Left cardiac atrium (tissue), 4 donors: ENCODE data around the gene EAPP. TPM values are rescaled to one million over a fixed set of nuclear protein-coding genes. Genes with fewer than 3 reads are reported as not detected.
A peak's percentile ranks its signal among the peaks of the same experiment; 100 is the strongest.
"Not testable (repeated sequence)": the region's sequence is repeated elsewhere in the genome, so short reads cannot be mapped to it uniquely, and the experiment has no call there.

Experiments
- ATAC-seq, 2 donors: fragments of 200-7000 bp; cut with Tn5 transposase; one replicate each; pipeline ENCODE4 v1.9.1; 2020; ENCODE audit warnings: mild to moderate bottlenecking in 2 of 2, moderate library complexity in 2 of 2
- DNase-seq: peaks from one replicate; pipeline ENCODE4 v3.0.0-alpha.2; 2020
- intact Hi-C, 2 donors: fragments of 100-400 bp; cut with DNase I; formaldehyde crosslinking; loops; one replicate each; pipeline versions ENCODE4 v1.14.1 to v1.15.1; 2022 to 2023
- total RNA-seq, 2 donors: library from RNA; stranded (reverse); fragmentation: NEBNext Ultra II Directional; extraction: Animal tissue kit (Norgen Biotek cat#: 25700); gene quantifications; one replicate each; pipeline ENCODE4 v1.2.1, GENCODE V29; 2021
- donor health status: DM: no; HTN: yes; CAD: no.
- donor health status: DM: no; HTN: yes; CAD: no; lungs with severe emphysema.
- donor health status: DM: yes; HTN: yes; CAD: no.
- donor health status: Dilated cardiomyopathy.

EAPP gene
- total RNA-seq, 2 donors from 2014 or later = 15.9 to 20.9 TPM

- peak; percentile 91 to 98 for ATAC-seq
- peak; percentile 83 for DNase-seq
- intact Hi-C loops = loop anchor here in 1 of 2 donors (10.0 kb wide), 2 partner anchors 132 to 162 kb away; no protein-coding TSS in a partner anchor
Observed at GRCh38 chr14:34496679-34497513, 42.6 kb downstream of the EAPP start.

DNA sequence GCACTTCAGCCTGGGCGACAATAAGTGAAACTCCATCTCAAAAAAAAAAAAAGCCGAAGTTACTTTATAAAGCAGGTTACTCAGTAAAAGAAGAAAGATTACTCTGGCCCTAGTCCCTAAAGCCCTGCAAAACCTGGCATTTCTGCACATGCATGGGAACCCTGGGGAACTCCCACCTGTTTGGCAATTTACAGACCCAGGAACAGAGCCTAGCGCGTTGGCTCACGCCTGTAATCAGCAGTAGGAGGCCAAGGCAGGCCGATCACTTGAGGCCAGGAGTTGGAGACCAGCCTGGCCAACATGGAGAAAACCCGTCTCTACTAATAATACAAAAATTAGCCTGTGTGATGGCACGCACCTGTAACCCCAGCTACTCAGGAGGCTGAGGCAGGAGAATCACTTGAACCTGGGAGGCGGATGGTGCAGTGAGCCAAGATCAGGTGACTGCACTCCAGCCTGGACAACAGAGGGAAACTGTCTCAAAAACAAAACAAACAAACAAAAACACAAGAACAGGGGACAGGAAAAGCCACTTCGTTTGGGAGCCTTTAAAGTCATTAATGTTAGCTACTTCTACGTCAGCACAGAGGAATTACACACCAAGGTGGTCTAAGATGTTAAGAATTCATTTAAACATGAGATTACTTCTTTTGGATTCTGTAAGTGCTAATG is 43.4 kb downstream of the EAPP start:
- DNase-seq (peak; percentile 69), ATAC-seq (peak; percentile 69 to 76)
- intact Hi-C loops = loop anchor here in 1 of 2 donors (10.0 kb wide), 2 partner anchors 131 to 161 kb away; no protein-coding TSS in a partner anchor

GRCh38 chr14:34489324-34489723 is 50.2 kb downstream of the EAPP start:
- DNase-seq = no peak
- no peak for ATAC-seq
- intact Hi-C loops = no loop called here

- DNase-seq (no peak), ATAC-seq (no peak)
- intact Hi-C loops = no loop called here
Observed at GRCh38 chr14:34488528-34488927, 51.0 kb downstream of the EAPP start.

- intact Hi-C loops = no loop called here
- DNase-seq = no peak
- ATAC-seq = no peak
Observed at GRCh38 chr14:34484726-34485125, 54.8 kb downstream of the EAPP start.

DNA sequence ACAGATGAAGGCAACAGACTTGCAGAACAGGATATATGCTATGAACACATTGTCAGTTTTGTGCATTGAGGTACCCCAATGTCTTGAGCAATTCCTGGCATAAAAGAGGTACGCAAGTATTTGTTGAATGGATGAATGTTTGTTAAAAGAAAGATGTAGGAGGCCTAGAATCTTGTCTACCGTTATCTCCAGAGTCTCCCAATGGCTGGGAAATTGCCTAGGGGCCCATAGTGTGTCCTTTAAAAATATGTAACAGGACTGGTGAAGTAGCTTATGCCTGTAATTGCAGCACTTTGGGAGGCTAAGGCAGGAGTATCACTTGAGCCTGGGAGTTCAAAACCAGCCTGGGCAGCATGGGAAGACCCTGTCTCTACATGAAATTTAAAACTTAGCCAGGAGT is 57.0 kb downstream of the EAPP start:
- intact Hi-C loops = no loop called here
- no peak for DNase-seq
- ATAC-seq = no peak

DNA sequence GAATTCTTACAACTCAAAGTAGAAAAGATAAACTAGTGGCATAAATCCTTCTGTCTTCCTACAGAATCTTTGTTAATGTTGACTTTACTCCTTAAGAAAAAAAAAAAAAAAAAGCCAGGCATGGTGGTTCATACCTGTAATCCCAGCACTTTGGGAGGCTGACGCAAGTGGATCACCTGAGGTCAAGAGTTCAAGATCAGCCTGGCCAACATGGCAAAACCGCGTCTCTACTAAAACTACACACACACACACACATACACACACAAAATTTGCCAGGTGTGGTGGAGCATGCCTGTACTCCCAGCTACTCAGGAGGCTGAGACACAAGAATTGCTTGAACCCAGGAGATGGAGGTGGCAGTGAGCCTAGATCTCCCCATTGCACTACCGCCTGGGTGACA is 59.8 kb downstream of the EAPP start:
- DNase-seq (no peak), ATAC-seq (no peak)
- intact Hi-C loops = no loop called here

- ATAC-seq (no peak), DNase-seq (no peak)
- intact Hi-C loops = no loop called here
Observed at GRCh38 chr14:34478261-34478660, 61.2 kb downstream of the EAPP start.

- intact Hi-C loops, DNase-seq, ATAC-seq: not testable (repeated sequence)
Observed at GRCh38 chr14:34476036-34476435, 63.5 kb downstream of the EAPP start.

GRCh38 chr14:34475163-34475562 is 64.3 kb downstream of the EAPP start:
- intact Hi-C loops = no loop called here
- DNase-seq = no peak
- no peak for ATAC-seq

- intact Hi-C loops = no loop called here
- no peak for ATAC-seq
- no peak for DNase-seq
Observed at GRCh38 chr14:34474187-34474679, 65.3 kb downstream of the EAPP start.

GRCh38 chr14:34472706-34473279 is 66.7 kb downstream of the EAPP start:
- DNase-seq (no peak), ATAC-seq (no peak)
- intact Hi-C loops = no loop called here

- DNase-seq (no peak), ATAC-seq (no peak)
- intact Hi-C loops = no loop called here
Observed at GRCh38 chr14:34470319-34470718, 69.2 kb downstream of the EAPP start.

DNA sequence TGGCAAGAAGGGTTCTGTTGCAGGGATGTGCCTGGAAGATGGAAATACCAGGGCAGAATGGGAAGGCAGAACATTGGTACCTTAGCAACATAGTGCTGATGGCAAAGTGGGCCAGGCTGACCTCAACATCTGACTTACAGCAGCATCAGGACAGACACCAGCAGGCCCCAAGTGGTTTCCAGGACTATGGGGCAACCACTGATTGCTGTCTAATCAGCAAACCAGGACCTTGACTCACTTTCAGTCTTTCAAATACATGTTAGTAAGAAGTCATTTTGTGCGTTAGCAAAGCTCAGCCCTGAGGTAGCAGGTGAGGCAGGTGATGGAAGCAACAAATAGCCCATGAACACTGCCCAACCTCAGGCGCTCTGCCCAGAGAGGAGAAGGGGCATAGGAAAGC is 72.8 kb downstream of the EAPP start:
- no peak for ATAC-seq
- DNase-seq = no peak
- intact Hi-C loops = no loop called here

Other genes with a start within 250 kb of the EAPP start
- gene SPTSSA, start 77.5 kb downstream of the EAPP start, total RNA-seq = 10 to 100 TPM; 14.9 to 15.5 TPM
- 10 to 100 TPM; 56.8 to 58.2 TPM for gene SNX6, start 90.4 kb upstream of the EAPP start, total RNA-seq
- 100 to 1,000 TPM; 340 to 356 TPM for gene CFL2, start 174.9 kb upstream of the EAPP start, total RNA-seq